Measurements from ENCODE around the gene VGF.

VGF gene

GRCh38 chr7:101179713-101180112 is 14.3 kb upstream of the VGF start:
- H3K27me3 Mint-ChIP-seq (ENCODE audit: low read depth, poor library complexity), result peaks cover 88% of the 10 kb centered on the region
- H3K36me3 Mint-ChIP-seq (ENCODE audit: low read depth), result no peaks in the 10 kb centered on the region
- H3K27ac Mint-ChIP-seq, result no peak overlapping the region
- H3K4me3 Mint-ChIP-seq, result peak overlapping the region; percentile 75
- DNase-seq, result no peak
- TF ChIP-seq, protein P1, sequence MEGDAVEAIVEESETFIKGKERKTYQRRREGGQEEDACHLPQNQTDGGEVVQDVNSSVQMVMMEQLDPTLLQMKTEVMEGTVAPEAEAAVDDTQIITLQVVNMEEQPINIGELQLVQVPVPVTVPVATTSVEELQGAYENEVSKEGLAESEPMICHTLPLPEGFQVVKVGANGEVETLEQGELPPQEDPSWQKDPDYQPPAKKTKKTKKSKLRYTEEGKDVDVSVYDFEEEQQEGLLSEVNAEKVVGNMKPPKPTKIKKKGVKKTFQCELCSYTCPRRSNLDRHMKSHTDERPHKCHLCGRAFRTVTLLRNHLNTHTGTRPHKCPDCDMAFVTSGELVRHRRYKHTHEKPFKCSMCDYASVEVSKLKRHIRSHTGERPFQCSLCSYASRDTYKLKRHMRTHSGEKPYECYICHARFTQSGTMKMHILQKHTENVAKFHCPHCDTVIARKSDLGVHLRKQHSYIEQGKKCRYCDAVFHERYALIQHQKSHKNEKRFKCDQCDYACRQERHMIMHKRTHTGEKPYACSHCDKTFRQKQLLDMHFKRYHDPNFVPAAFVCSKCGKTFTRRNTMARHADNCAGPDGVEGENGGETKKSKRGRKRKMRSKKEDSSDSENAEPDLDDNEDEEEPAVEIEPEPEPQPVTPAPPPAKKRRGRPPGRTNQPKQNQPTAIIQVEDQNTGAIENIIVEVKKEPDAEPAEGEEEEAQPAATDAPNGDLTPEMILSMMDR (IDR thresholded peaks at IDR 0.05), result no peak
- H3K4me1 Mint-ChIP-seq, result peaks cover 21% of the 10 kb centered on the region
- peaks cover 10% of the 10 kb centered on the region for H3K9me3 Mint-ChIP-seq

GRCh38 chr7:101179117-101179516 is 13.7 kb upstream of the VGF start:
- Mint-ChIP-seq H3K27ac (no peak overlapping the region), H3K9me3 (peaks cover 10% of the 10 kb centered on the region), H3K4me3 (peak overlapping the region; percentile 75), H3K4me1 (peaks cover 23% of the 10 kb centered on the region), H3K27me3 (ENCODE audit: low read depth, poor library complexity) (peaks cover 90% of the 10 kb centered on the region), H3K36me3 (ENCODE audit: low read depth) (no peaks in the 10 kb centered on the region)
- TF ChIP-seq, protein P1 (IDR thresholded peaks at IDR 0.05), result no peak
- DNase-seq, result no peak

DNA sequence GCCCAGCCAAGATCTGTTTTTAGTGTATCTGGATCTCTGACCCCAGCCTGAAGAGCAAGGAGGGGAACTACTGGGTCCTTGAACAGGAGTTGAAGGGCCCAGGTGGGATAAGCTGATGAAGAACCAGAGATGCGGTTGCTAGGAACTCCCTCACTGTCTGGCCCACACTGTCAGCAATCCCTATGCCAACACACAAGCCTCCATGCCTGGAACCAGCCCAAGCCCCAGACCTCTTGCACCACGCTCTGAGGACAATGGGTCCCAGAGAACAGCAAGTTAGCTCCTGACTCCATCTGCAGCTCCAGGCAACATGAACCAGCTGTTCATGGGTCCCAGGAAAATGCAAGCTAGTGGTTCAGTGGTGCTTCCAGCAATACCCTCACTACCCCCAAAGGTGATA is 12.3 kb upstream of the VGF start:
- Mint-ChIP-seq H3K27ac (no peak overlapping the region), H3K4me1 (peaks cover 28% of the 10 kb centered on the region), H3K9me3 (peaks cover 8% of the 10 kb centered on the region), H3K4me3 (no peak overlapping the region), H3K27me3 (ENCODE audit: low read depth, poor library complexity) (peaks cover 100% of the 10 kb centered on the region), H3K36me3 (ENCODE audit: low read depth) (no peaks in the 10 kb centered on the region)
- TF ChIP-seq, protein P1 (IDR thresholded peaks at IDR 0.05), result no peak
- DNase-seq, result no peak

- Mint-ChIP-seq H3K4me1 (peaks cover 34% of the 10 kb centered on the region), H3K4me3 (no peak overlapping the region), H3K36me3 (ENCODE audit: low read depth) (no peaks in the 10 kb centered on the region), H3K27ac (no peak overlapping the region), H3K27me3 (ENCODE audit: low read depth, poor library complexity) (peaks cover 100% of the 10 kb centered on the region), H3K9me3 (peaks cover 2% of the 10 kb centered on the region)
- DNase-seq, result no peak
- TF ChIP-seq, protein P1 (IDR thresholded peaks at IDR 0.05), result no peak
These were observed 10.3 kb upstream of the VGF start for GRCh38 chr7:101175664-101176063.

GRCh38 chr7:101174322-101174854 is 9.0 kb upstream of the VGF start:
- no peaks in the 10 kb centered on the region for H3K36me3 Mint-ChIP-seq (ENCODE audit: low read depth)
- H3K27ac Mint-ChIP-seq, result no peak overlapping the region
- no peaks in the 10 kb centered on the region for H3K9me3 Mint-ChIP-seq
- H3K4me1 Mint-ChIP-seq, result peaks cover 40% of the 10 kb centered on the region
- no peak overlapping the region for H3K4me3 Mint-ChIP-seq
- H3K27me3 Mint-ChIP-seq (ENCODE audit: low read depth, poor library complexity), result peaks cover 100% of the 10 kb centered on the region
- TF ChIP-seq, protein P1 (IDR thresholded peaks at IDR 0.05), result no peak
- DNase-seq, result no peak

- no peak overlapping the region for H3K27ac Mint-ChIP-seq
- H3K27me3 Mint-ChIP-seq (ENCODE audit: low read depth, poor library complexity), result peaks cover 100% of the 10 kb centered on the region
- DNase-seq, result peak; percentile 66
- TF ChIP-seq, protein P1 (IDR thresholded peaks at IDR 0.05), result no peak
- peaks cover 40% of the 10 kb centered on the region for H3K4me1 Mint-ChIP-seq
- no peak overlapping the region for H3K4me3 Mint-ChIP-seq
- no peaks in the 10 kb centered on the region for H3K9me3 Mint-ChIP-seq
- no peaks in the 10 kb centered on the region for H3K36me3 Mint-ChIP-seq (ENCODE audit: low read depth)
These were observed 8.4 kb upstream of the VGF start for GRCh38 chr7:101173752-101174244.
